Esophagus muscularis mucosa (tissue), 4 donors: ENCODE measurements around the gene SOX15.

Experiments
- EP300 ChIP-seq: sonication (generic); formaldehyde crosslinking; IDR thresholded peaks from one replicate; pipeline ENCODE4 v1.6.1; 2017; ENCODE audit warnings: antibody characterized with exemption
- POLR2A ChIP-seq: fragments of 450-650 bp; IDR thresholded peaks from one replicate; pipeline ENCODE4 v1.6.1; 2017; ENCODE audit warnings: antibody characterized with exemption, moderate library complexity, mild to moderate bottlenecking, low read depth
- POLR2AphosphoS5 ChIP-seq, 2 donors: sonication (generic); formaldehyde crosslinking; IDR thresholded peaks; one replicate each; pipeline ENCODE4 v1.6.1; 2017; ENCODE audit warnings: antibody characterized with exemption in 2 of 2
- TF ChIP-seq, protein P1 (sequence below), 3 experiments: fragments of 200-600 bp in 2 of 3; fragments of 450-650 bp in 1 of 3; sonication (generic) in 2 of 3; IDR thresholded peaks; one replicate each; pipeline ENCODE4 v1.5.1; 2017 to 2019; ENCODE audit warnings: antibody characterized with exemption in 3 of 3, mild to moderate bottlenecking in 2 of 3, moderate library complexity in 1 of 3

DNA sequence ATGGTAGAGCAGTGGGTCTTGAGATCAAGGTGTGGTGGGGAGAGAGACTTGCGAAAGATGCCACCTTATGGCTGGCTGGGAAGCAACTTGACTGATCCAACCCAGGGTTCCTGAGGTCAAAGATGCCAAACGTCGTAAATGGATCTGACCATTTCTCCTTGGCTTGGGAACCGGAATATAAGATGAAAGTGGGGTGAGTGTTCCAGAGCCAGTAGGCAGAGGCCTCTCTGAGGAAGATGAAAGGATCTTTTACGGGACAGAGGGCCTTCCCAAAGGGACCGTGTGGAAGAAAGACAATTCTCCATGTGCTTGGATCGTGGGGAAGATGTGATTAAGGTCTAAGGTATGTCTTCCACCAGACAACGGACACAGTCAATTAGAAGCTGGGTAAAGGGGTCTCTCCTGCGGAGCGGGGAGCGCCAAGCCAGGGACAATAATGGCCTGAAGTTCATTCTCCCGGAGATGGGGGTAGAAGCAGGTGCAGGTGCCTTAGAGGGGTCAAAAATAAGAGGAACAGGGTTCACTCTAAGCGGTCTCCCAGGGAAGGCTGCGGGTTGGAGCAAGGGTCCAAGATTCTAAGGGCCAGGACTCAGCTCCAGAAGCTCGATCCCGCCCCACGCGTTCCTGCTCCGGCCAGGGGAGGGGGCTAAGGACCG is 24.0 kb upstream of the SOX15 start:
- TF ChIP-seq, protein P1, sequence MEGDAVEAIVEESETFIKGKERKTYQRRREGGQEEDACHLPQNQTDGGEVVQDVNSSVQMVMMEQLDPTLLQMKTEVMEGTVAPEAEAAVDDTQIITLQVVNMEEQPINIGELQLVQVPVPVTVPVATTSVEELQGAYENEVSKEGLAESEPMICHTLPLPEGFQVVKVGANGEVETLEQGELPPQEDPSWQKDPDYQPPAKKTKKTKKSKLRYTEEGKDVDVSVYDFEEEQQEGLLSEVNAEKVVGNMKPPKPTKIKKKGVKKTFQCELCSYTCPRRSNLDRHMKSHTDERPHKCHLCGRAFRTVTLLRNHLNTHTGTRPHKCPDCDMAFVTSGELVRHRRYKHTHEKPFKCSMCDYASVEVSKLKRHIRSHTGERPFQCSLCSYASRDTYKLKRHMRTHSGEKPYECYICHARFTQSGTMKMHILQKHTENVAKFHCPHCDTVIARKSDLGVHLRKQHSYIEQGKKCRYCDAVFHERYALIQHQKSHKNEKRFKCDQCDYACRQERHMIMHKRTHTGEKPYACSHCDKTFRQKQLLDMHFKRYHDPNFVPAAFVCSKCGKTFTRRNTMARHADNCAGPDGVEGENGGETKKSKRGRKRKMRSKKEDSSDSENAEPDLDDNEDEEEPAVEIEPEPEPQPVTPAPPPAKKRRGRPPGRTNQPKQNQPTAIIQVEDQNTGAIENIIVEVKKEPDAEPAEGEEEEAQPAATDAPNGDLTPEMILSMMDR (IDR thresholded peaks at IDR 0.05) = no peak
- no peak for TF ChIP-seq POLR2AphosphoS5 (IDR thresholded peaks at IDR 0.05)
- no peak for TF ChIP-seq EP300
- TF ChIP-seq POLR2A = no peak
